Measurements from ENCODE around the gene RBBP8NL. TPM values are rescaled to one million over a fixed set of nuclear protein-coding genes. Genes with fewer than 3 reads are reported as not detected.

RBBP8NL gene
- total RNA-seq, 1 experiment from 2014 or later = not detected

GRCh38 chr20:62363920-62364851 lies 63.2 kb downstream of the RBBP8NL start:
- peak; percentile 84 for DNase-seq (ENCODE audit: low spot score)

GRCh38 chr20:62362991-62363919 lies 64.1 kb downstream of the RBBP8NL start:
- peak; percentile 71 for DNase-seq (ENCODE audit: low spot score)

GRCh38 chr20:62362590-62362940 lies 64.8 kb downstream of the RBBP8NL start:
- DNase-seq (ENCODE audit: low spot score) = no peak

- peak; percentile 75 for DNase-seq (ENCODE audit: low spot score)
Measured at GRCh38 chr20:62361799-62362589, 65.3 kb downstream of the RBBP8NL start.

GRCh38 chr20:62360854-62361798 lies 66.2 kb downstream of the RBBP8NL start:
- peak; percentile 72 for DNase-seq (ENCODE audit: low spot score)

Other genes starting within 250 kb of the RBBP8NL start
- gene MTG2, start 244.5 kb downstream of the RBBP8NL start, total RNA-seq (2014; rRNA removed; shearing (Covaris generic)) = 14.9 and 16.1 TPM in 2 replicates
- not detected in 2 replicates for gene HRH3, start 207.3 kb downstream of the RBBP8NL start, total RNA-seq (2014; rRNA removed; shearing (Covaris generic))
- 20.1 TPM in 2 replicates for gene OSBPL2, start 189.0 kb downstream of the RBBP8NL start, total RNA-seq (2014; rRNA removed; shearing (Covaris generic))
- 329 and 402 TPM in 2 replicates for gene ADRM1, start 124.5 kb downstream of the RBBP8NL start, total RNA-seq (2014; rRNA removed; shearing (Covaris generic))
- 63.8 and 81.2 TPM in 2 replicates for gene LAMA5, start 60.2 kb downstream of the RBBP8NL start, total RNA-seq (2014; rRNA removed; shearing (Covaris generic))
- gene RPS21, start 40.4 kb downstream of the RBBP8NL start, total RNA-seq (2014; rRNA removed; shearing (Covaris generic)) = 2,286 and 2,536 TPM in 2 replicates
- 10.4 and 12.9 TPM in 2 replicates for gene CABLES2, start 20.3 kb downstream of the RBBP8NL start, total RNA-seq (2014; rRNA removed; shearing (Covaris generic))
- gene GATA5, start 48.5 kb upstream of the RBBP8NL start, total RNA-seq (2014; rRNA removed; shearing (Covaris generic)) = 4.7 and 5.5 TPM in 2 replicates
- 26.5 and 34.8 TPM in 2 replicates for gene SLCO4A1, start 215.0 kb upstream of the RBBP8NL start, total RNA-seq (2014; rRNA removed; shearing (Covaris generic))